GM19023 (cell line): ENCODE measurements around the gene TSPAN13.

ENCODE experiments used
- ATAC-seq: cut with Tn5 transposase; IDR thresholded peaks from one replicate; pipeline ENCODE4 v1.9.1; 2021; ENCODE audit warnings: mild to moderate bottlenecking, moderate library complexity; ENCODE audit not compliant: unreplicated experiment

TSPAN13 gene

DNA sequence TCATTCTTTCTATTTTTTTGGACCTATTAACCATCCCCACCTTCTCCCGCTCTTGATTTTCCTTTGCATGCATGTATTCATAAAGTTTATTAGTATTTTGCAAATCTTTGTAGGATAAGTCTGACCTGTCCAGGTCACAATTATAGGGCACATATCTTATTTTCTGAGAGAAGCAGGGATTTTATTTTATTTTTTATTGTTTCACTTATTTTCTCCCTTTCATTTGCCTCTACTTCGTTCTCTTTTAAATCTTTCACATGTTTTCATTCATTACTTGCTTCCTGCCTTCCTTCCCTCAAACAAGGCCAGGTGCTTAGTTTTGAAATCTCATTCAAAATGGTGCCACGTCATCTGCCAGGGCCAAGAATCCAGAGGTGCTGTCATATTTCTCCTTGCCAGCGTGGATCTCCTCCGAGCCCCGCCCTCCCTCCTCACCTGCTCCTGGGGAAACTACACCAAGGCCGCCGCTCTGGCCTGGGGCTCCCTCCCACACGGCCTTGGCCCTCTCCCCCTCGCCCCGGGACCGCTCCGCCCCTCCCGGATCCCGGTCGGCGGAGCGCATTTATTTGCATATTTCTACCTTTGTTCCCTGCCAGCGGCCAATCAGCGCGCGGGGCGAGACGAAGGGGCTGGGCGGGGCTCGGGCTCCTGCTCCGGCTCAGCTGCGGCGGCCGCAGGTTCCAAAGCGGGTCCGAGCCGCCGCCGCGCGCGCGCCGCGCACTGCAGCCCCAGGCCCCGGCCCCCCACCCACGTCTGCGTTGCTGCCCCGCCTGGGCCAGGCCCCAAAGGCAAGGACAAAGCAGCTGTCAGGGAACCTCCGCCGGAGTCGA lies at the start of gene TSPAN13:
Gene TSPAN13, plus strand, starts transcription at position 654 of the 830 bp plus-strand sequence. CDS start 213 bp downstream, outside the sequence.
- ATAC-seq: peak; percentile 73

DNA sequence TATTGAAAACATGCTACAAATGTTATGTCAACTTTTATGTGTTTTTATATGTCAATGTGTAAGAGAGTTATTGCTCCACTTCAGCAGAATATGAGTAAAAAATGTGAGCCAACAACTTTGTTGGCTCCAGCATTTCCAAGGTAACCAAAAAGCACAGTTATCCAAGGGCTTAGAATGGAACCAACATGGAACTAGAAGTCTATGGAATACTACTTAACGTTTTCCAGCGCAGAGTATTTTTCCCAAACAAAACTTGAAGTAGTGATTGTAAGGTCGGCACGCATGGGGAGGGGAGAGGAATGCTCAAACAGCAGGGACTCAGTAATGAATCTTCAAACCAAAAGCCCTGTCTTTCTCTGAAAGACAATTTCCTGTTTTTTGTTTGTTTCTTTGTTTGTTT lies 45.0 kb upstream of the TSPAN13 start:
- ATAC-seq: no peak

DNA sequence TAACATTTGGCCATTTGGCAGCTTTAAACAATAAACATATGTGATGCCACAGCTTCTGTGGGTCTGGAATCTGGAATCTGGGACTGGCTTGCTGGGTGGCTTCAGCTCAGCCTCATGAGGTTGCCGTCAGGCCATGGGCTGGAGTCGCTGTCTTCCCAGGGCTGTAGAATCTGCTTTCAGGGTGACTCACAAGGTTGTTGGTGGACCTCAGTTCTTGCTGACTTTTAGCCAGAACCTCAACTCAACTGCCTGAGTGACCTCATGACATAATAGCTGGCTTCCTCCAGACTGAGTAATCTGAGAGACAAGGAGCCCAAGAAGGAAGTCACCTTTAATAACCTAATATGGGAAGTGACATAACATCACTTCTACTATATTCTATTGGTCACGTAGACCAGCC lies 44.6 kb upstream of the TSPAN13 start:
- no peak for ATAC-seq

DNA sequence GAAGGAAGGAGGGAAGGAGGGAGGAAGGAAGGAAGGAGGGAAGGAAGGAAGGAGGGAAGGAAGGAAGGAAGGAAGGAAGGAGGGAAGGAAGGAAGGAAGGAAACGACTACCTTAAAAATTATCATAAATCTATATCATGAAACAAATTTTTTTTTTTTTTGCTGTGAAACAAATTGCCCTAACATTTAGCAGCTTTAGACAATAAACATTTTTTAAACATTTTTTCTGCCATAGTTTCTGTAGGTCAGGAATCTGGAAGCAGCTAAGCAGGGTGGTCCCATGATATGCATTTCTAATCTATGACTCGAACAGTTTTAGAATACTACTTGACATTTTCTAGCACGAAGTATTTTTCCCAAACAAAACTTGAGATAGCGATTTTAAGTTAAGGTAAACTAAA lies 42.9 kb upstream of the TSPAN13 start:
- no peak for ATAC-seq

DNA sequence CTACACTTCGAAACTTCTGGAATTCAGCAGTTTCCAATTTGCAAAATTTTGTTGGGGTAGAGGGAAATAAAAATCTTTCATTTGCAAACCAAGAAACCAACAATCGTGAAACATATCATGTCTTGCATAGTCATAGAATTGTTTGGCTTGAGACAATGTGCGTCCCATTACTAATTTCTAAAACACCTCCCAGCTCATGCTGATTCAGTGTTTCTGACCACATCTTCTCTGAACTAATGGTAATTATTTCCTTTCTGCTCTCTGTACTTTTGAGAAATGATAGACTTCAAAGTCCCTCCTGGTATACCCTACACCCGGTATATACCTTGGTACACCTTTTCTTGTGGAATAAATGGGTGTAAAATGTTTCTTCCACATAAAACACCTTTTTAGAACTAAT lies 41.8 kb upstream of the TSPAN13 start:
- no peak for ATAC-seq

DNA sequence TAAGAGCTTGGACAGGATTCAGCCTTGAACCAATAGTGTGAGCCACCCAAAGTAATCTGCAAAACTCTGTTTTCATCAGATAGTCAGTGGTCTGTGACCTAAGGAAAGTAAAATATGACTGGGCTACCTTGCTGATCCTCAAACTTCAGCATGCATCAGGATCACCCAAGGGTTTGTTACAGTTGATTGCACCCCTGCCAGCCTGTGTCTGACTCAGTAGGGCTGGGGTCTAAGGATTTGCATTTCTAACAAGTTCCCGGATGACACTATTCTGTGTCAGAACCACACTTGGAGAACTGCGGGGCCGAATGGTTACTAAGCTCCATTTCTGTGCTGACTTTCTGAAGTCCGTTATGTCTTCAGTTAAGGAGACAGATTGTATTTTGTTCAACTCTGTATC lies 40.6 kb upstream of the TSPAN13 start:
- ATAC-seq: no peak

DNA sequence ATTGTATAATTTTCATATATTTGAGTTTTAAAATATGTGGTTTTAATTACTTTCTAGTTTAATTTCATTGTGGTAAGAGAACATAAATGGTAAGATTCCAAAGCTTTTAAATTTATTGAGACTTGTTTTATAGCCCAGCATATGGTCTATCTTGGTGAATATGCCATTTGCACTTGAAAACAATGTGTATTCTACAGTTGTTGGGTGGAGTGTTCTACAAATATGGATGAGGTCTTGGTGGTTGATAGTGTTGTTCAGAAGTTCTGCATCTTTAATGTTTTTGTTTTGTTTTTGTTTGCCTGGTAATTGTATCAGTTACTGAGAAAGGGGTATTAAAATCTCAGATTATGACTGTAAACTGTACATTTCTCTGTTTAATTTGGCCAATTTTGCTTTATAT lies 37.6 kb upstream of the TSPAN13 start:
- ATAC-seq: no peak

DNA sequence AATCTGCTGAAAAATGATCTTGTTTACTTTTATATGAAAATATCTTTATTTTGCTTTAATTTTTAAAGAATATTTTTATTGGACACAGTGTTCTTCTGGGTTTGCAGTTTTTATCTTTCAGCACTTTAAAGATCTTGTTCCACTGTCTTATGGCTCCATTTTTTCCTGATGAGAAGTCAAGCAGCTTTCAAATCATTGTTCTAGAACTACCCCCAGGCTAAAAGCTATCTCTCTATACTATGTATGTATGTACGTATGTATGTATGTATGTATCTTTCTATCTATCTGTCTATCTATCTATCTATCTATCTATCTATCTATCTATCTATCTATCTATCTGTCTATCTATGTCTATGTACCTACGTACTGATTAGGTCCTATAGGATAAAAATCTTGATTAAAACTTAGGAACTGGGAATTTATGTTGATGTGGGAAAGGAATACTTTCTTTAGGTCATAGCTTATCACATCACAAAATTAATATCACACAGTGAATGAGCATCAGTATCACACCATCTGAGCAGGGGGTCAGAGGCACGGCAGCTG lies 35.4 kb upstream of the TSPAN13 start:
- ATAC-seq: no peak

DNA sequence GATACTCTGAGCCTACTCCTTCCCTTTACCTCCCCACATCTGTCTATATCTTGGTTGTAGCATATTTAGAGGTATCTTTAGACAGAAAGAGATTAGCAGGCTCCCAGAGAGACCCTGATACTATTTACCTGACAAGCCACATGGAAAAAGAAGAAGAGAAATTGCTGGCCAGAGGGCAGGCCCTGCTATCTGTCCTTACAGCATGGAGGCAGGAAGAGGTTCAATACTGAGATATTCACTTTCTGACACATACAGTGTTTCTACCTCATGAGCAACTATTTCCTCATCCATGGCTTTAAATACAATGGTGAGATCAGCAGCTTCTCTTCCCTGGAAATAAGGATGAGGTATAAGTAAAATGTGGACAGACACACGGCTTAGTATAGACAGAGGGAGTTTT lies 33.9 kb upstream of the TSPAN13 start:
- ATAC-seq: no peak

DNA sequence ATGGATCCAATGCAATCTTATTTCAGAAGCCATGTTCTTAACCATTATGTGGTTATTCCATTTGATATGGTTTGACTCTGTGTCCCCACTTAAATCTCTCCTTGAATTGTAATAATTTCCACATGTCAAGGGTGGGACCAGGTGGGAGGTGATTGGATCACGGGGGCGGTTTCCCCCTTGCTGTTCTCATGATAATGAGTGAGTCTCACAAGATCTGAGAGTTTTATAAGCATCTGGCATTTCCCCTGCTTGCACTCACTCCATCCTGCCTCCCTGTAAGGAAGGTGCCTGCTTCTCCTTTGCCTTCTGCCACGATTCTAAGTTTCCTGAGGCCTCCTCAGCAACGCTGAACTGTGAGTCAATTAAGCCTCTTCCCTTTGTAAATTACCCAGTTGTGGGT lies 32.0 kb upstream of the TSPAN13 start:
- ATAC-seq: no peak

DNA sequence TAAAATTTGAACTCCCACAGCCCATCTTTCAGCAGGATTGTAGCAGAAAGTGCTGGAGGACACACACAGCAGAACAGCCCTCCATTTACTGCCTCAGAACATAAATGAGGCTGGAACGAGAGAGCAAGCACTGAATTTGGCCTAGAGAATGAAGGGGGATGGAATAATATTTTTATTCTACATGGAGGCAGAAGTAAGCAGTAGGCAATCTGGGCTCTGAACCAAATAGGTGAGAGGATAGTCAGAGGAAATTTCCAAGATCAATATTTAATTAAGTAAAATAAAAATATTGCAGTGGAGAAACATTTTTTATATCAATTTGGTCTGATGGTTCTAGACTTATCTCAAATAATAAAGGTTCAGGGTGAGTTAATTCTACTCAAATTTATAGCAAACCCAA lies 29.2 kb upstream of the TSPAN13 start:
- no peak for ATAC-seq

DNA sequence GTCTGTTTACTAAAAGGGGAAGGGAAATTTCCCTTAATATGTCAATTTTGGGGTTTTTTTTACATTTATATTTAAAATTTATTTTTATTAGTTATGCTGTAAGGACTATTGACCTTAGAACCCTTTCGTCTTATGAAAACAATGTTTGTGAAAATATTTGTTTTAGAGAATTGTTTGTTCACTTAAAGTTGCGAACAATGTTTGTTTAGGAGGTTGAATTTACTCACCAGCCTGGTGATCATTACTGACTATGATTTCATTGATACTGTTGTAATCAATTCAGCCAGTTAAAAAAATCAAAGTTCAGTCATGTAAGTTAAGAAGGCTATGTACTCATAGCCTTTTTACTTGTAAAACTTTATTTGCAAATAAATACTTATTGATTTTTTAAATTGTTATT lies 27.4 kb upstream of the TSPAN13 start:
- no peak for ATAC-seq

DNA sequence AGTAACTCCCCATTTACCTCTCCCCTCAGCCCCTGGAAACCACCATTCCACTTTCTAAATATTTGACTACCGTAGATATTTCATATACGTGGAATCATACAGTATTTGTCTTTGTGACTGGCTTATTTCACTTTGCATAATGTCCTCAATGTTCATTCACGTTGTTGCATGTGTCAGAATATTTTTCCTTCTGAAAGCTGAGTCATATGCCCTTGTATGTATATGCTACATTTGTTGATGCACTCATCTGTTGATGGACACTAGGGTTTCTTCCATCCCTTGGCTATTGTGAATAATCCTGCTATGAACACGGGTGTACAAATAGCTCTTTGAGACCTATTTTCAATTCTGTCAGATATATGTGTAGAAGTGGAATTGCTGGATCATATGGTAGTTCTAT lies 25.8 kb upstream of the TSPAN13 start:
- ATAC-seq: no peak

DNA sequence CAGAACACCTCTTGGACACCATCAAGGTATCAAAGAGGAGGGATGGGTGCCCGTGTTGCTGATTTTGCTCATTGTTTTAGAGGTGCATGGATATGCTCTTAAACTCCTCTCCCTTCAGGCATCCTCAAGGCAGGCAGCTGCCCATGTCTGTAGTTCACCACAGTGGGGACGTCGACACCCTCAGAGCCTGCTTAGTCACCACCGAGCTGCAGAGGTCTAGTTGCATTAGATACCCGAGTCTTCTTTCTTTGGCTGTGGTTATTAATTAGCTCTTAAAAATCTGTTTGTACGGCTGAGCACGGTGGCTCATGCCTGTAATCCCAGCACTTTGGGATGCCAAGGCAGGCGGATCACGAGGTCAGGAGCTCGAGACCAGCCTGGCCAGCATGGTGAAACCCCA lies 24.7 kb upstream of the TSPAN13 start:
- ATAC-seq: no peak

DNA sequence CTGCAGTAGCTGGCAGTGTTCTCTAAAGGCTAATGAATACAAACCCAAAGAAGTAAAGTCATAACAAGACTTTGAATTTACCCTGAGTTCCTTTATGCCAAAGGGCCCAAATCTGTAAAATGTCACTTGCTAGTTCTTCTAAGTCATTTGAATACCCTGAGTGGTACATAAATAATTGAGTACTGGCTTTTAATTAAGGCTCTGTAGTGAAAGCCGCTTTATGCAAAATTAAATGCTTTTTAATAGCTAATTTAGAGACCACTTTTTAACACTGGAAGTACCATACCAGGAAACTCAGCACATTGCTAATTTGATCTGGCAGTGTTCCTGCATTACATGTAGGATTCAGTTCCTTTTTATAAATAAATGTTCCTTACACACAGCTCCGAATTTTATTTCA lies 24.0 kb upstream of the TSPAN13 start:
- no peak for ATAC-seq

DNA sequence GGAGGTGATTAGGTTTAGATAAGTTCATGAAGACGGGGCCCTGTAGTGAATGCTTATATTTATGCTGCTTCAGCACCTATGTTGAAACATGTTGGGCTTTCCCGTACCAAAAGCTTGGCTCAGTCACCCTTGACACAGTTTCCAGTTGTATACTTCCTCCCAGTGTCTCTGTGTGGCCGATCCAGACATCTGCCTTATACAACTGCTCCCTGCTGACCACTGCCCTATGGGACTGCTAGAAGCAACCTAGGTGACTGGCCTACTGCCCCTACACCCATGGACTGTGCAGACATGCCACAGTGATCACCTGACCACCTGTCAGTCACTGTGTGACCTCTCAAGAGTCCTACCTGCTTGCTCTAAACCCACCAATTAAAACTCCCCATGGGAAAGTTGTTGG lies 22.6 kb upstream of the TSPAN13 start:
- no peak for ATAC-seq

DNA sequence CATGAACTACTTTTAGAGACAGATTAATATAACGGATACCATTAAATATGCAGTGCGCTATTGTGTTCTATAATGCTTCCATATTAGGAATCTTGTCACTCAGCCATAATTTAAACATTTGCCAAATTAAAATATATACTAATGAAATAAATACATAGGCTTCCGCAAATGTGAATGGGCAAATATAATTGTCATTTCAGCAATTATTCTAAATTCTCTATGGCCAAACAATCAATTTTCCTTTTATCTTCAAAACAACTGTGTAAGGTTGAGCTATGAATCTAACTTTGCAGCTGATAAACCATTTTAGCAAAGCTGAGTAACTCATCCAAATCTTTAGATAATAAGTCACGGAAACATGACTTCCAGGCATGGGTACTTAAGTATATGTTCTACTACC lies 20.7 kb upstream of the TSPAN13 start:
- no peak for ATAC-seq

DNA sequence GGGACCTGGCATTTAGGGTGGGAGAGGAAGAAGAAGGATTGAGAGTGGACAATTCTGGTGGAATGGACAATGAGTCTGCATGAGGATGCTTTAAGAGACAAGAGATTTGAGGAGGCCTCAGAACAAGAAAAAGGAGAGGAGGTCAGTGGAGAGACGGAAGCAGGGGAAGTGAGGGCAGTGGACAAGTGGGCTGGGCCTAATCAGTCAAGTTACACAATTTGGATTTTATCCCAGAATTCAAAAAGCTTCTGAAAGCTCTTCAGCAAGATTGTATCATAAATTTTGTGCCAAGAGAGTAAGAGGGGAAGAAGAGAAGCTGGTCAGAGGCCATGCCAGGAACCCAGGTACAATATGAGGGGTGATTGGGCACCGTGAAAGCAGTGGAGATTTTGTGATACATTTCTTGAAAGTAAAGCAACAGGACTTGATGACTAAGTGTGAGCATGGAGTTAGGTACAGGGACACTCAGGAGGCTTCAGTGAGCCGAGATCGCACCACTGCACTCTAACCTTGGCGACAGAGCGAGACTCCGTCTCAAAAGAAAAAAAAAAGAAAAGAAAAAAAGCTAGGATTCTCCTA lies 19.3 kb upstream of the TSPAN13 start:
- ATAC-seq: no peak

DNA sequence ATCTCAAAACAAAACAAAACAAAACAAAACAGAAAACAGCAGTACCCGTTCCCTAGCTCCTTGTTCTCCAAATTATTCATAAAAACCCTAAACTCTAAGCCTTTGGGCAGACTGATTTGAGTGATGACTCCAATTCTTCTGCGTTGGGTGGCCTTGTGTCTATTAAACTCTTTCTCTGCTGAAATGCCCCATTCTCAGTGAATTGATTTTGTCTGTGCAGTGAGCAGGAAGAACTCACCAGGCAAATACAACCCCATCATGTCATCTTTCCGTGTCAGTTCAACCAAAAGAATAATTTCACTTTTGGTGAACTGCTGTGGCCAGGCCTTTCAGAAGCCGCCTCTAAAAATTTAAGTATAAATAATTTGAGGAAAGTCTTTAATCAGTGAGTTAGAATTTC lies 18.5 kb upstream of the TSPAN13 start:
- no peak for ATAC-seq

DNA sequence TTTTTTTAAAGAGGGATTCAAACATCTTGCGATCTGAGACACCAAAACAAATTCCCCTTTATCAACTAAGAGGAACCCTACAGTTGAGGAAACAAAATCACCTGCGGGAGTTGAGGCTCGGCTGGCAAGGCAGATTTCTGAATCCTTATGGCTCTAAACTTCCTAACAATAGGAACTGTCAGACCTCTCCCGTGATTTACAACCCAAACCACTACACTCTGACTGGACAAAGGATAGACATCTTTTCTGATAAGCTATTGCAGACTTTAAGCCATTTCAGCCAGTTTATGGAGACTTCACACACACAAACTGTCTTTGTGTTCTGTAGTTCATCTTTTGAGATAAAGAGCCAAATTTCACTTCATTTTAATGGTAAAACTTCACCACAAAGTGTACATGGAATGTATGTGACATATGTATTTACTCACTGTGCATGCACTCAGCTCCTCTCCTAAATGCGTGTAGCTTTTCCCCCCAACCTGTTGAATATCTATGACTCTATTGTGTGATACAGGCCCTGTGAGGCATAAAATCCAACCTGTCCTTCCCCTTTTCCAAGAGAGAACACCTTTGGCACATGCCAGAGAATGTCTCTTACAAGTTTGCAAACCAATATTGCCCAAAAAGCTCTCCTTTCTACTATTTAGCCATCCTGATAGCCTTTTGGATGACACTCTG lies 15.4 kb upstream of the TSPAN13 start:
- no peak for ATAC-seq

DNA sequence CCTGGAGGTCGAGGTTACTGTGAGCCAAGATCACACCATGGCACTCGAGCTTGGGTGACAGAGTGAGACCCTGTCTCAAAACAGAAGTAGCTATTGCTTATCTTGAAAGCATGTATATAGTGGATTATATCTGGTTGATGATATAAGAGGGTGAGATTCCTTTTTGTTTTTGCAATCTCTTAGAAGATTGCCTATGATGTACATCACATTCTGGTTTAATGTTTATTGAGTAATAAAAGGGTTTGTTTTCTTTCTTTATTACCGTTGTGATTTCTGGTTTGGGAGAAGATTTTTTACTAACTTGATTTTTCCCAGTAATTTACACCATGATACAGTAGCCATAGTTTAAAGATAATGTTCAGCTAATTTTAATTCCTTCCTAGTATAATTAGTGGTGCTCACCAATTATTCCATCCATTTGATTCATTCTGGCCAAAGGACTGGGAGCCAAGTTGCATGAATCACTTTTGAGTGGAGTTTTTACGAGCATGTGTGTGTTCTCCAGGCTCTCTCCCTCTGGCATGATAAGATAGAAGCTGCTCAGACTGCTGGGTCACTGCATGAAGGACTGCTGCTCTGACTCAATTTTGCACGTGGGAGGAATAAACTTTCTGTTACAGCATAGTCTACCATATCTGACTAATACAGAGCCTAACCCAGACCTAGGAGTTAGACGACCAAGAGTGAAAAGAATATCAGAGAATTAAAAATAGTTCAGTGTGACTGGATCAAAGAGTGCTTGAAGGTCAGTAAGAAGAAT lies 13.5 kb upstream of the TSPAN13 start:
- no peak for ATAC-seq
